ENCODE measurements around the gene DRG1.
"Not testable (repeated sequence)": the region's sequence is repeated elsewhere in the genome, so short reads cannot be mapped to it uniquely, and the experiment has no call there.

The DRG1 gene

GRCh38 chr22:31442768-31443489, 43.5 kb downstream of the DRG1 start:
- DNase-seq (ENCODE audit: low read depth), result no peak

- no peak for DNase-seq (ENCODE audit: low read depth)
Measured at GRCh38 chr22:31443516-31443915, 44.1 kb downstream of the DRG1 start.

GRCh38 chr22:31445642-31446041, 46.2 kb downstream of the DRG1 start:
- no peak for DNase-seq (ENCODE audit: low read depth)

GRCh38 chr22:31446208-31446607, 46.8 kb downstream of the DRG1 start:
- DNase-seq (ENCODE audit: low read depth), result no peak

GRCh38 chr22:31446767-31447166, 47.4 kb downstream of the DRG1 start:
- DNase-seq (ENCODE audit: low read depth), result no peak

GRCh38 chr22:31447337-31447736, 47.9 kb downstream of the DRG1 start:
- no peak for DNase-seq (ENCODE audit: low read depth)

GRCh38 chr22:31448382-31448781, 49.0 kb downstream of the DRG1 start:
- DNase-seq (ENCODE audit: low read depth), result no peak

GRCh38 chr22:31449506-31449905, 50.1 kb downstream of the DRG1 start:
- DNase-seq (ENCODE audit: low read depth), result no peak

GRCh38 chr22:31451709-31452571, 52.5 kb downstream of the DRG1 start:
- no peak for DNase-seq (ENCODE audit: low read depth)

- DNase-seq (ENCODE audit: low read depth), result no peak
Measured at GRCh38 chr22:31461699-31462098, 62.3 kb downstream of the DRG1 start.

- no peak for DNase-seq (ENCODE audit: low read depth)
Measured at GRCh38 chr22:31465307-31465706, 65.9 kb downstream of the DRG1 start.

GRCh38 chr22:31474743-31475142, 75.3 kb downstream of the DRG1 start:
- DNase-seq (ENCODE audit: low read depth), result no peak

- no peak for DNase-seq (ENCODE audit: low read depth)
Measured at GRCh38 chr22:31475800-31476199, 76.4 kb downstream of the DRG1 start.

GRCh38 chr22:31477329-31477728, 77.9 kb downstream of the DRG1 start:
- DNase-seq (ENCODE audit: low read depth), result no peak

- no peak for DNase-seq (ENCODE audit: low read depth)
Measured at GRCh38 chr22:31481129-31481528, 81.7 kb downstream of the DRG1 start.

GRCh38 chr22:31482470-31482869, 83.1 kb downstream of the DRG1 start:
- DNase-seq (ENCODE audit: low read depth), result not testable (repeated sequence)
